Measurements from ENCODE around the gene PIP4K2C. TPM values are rescaled to one million over a fixed set of nuclear protein-coding genes. Genes with fewer than 3 reads are reported as not detected.
A peak's percentile ranks its signal among the peaks of the same experiment; 100 is the strongest.
"Not testable (repeated sequence)": the region's sequence is repeated elsewhere in the genome, so short reads cannot be mapped to it uniquely, and the experiment has no call there.

The PIP4K2C gene
- total RNA-seq, 4 donors from 2014 or later = 36.9 to 68.9 (median 51.5) TPM

GRCh38 chr12:57616383-57617101, 25.6 kb downstream of the PIP4K2C start:
- Histone ChIP-seq H3K9me3 (no peaks in the 10 kb centered on the region), H3K27ac (no peak overlapping the region), H3K27me3 (peaks cover 45% of the 10 kb centered on the region), H3K4me3 (no peak overlapping the region), H3K4me1 (peaks cover 26% of the 10 kb centered on the region), H3K36me3 (peaks cover 2% of the 10 kb centered on the region)
- DNase-seq (ENCODE audit: low spot score in 2 of 2) = no peak
- no peak for TF ChIP-seq POLR2AphosphoS5 (IDR thresholded peaks at IDR 0.05)
- TF ChIP-seq POLR2A (IDR thresholded peaks at IDR 0.05) = no peak
- TF ChIP-seq EP300 (IDR thresholded peaks at IDR 0.05) = no peak
- WGBS = 75% methylated on average over 3 of the region's 3 CpGs

GRCh38 chr12:57617942-57618341, 26.9 kb downstream of the PIP4K2C start:
- H3K36me3 ChIP-seq = peaks cover 2% of the 10 kb centered on the region
- no peak overlapping the region for H3K27ac ChIP-seq
- 68% methylated on average over 11 of the region's 11 CpGs for WGBS
- peaks cover 53% of the 10 kb centered on the region for H3K27me3 ChIP-seq
- TF ChIP-seq EP300 (IDR thresholded peaks at IDR 0.05) = no peak
- TF ChIP-seq CTCF (IDR thresholded peaks at IDR 0.05) = no peak
- no peak for TF ChIP-seq POLR2AphosphoS5 (IDR thresholded peaks at IDR 0.05)
- no peak for TF ChIP-seq POLR2A (IDR thresholded peaks at IDR 0.05)
- H3K9me3 ChIP-seq = no peaks in the 10 kb centered on the region
- peaks cover 23% of the 10 kb centered on the region for H3K4me1 ChIP-seq
- DNase-seq (ENCODE audit: low spot score in 2 of 2) = no peak
- no peak overlapping the region for H3K4me3 ChIP-seq

- not testable (repeated sequence) for H3K9me3 ChIP-seq; DNase-seq (ENCODE audit: low spot score in 2 of 2); H3K27ac ChIP-seq; H3K36me3 ChIP-seq; H3K4me3 ChIP-seq
- WGBS = 96% methylated on average over 6 of the region's 6 CpGs
- peaks cover 57% of the 10 kb centered on the region for H3K27me3 ChIP-seq
- peaks cover 23% of the 10 kb centered on the region for H3K4me1 ChIP-seq
These were observed 27.4 kb downstream of the PIP4K2C start for GRCh38 chr12:57618431-57618830.

GRCh38 chr12:57618966-57619433, 28.0 kb downstream of the PIP4K2C start:
- WGBS = 72% methylated on average over 16 of the region's 16 CpGs
- Histone ChIP-seq H3K27me3 (peaks cover 57% of the 10 kb centered on the region), H3K4me1 (peaks cover 23% of the 10 kb centered on the region), H3K27ac (no peak overlapping the region), H3K9me3 (no peaks in the 10 kb centered on the region), H3K36me3 (no peaks in the 10 kb centered on the region), H3K4me3 (peak overlapping the region; percentile 16)
- no peak for DNase-seq (ENCODE audit: low spot score in 2 of 2)
- no peak for TF ChIP-seq CTCF (IDR thresholded peaks at IDR 0.05)
- TF ChIP-seq EP300 (IDR thresholded peaks at IDR 0.05) = no peak
- no peak for TF ChIP-seq POLR2AphosphoS5 (IDR thresholded peaks at IDR 0.05)
- TF ChIP-seq POLR2A (IDR thresholded peaks at IDR 0.05) = no peak

- H3K9me3 ChIP-seq = no peaks in the 10 kb centered on the region
- 45% methylated on average over 18 of the region's 46 CpGs for WGBS
These were observed 28.6 kb downstream of the PIP4K2C start for GRCh38 chr12:57619434-57620244.

More at GRCh38 chr12:57619434-57620244, 28.6 kb downstream of the PIP4K2C start:
- H3K4me3 ChIP-seq = peak overlapping the region; percentile 16
- H3K27ac ChIP-seq = no peak overlapping the region
- no peak for DNase-seq (ENCODE audit: low spot score in 2 of 2)
- no peaks in the 10 kb centered on the region for H3K36me3 ChIP-seq
- H3K27me3 ChIP-seq = peaks cover 61% of the 10 kb centered on the region
- TF ChIP-seq EP300 (IDR thresholded peaks at IDR 0.05) (no peak), POLR2AphosphoS5 (IDR thresholded peaks at IDR 0.05) (no peak), CTCF (IDR thresholded peaks at IDR 0.05) (no peak), POLR2A (IDR thresholded peaks at IDR 0.05) (no peak)
- H3K4me1 ChIP-seq = peaks cover 23% of the 10 kb centered on the region
